Neuronal stem cell (in vitro differentiated cells): ENCODE measurements around the gene ARMCX6.
A peak's percentile ranks its signal among the peaks of the same experiment; 100 is the strongest.
"Not testable (repeated sequence)": the region's sequence is repeated elsewhere in the genome, so short reads cannot be mapped to it uniquely, and the experiment has no call there.

Experiments
- DNase-seq: peaks from one replicate; pipeline ENCODE4 v3.0.0-alpha.2; 2013; ENCODE audit warnings: low spot score
- H2AFZ ChIP-seq: one replicate; pipeline ENCODE4 v1.6.1; 2013; ENCODE audit warnings: mild to moderate bottlenecking, low read length, inconsistent platforms
- H2AK5ac ChIP-seq: 2 replicates; pipeline ENCODE4 v1.6.1; 2013; ENCODE audit warnings: low read depth, mild to moderate bottlenecking, inconsistent platforms, low read length, moderate library complexity, mixed read lengths
- H2BK120ac ChIP-seq: 2 replicates; pipeline ENCODE4 v1.6.1; 2013; ENCODE audit warnings: low read depth, mild to moderate bottlenecking, inconsistent platforms, low read length, moderate library complexity, mixed read lengths
- H2BK12ac ChIP-seq: one replicate; pipeline ENCODE4 v1.6.1; 2013; ENCODE audit warnings: low read length, inconsistent platforms
- H2BK15ac ChIP-seq: 2 replicates; pipeline ENCODE4 v1.6.1; 2013; ENCODE audit warnings: mild to moderate bottlenecking, low read length, inconsistent platforms, mixed read lengths
- H2BK5ac ChIP-seq: one replicate; pipeline ENCODE4 v1.6.1; 2013; ENCODE audit warnings: inconsistent platforms, mild to moderate bottlenecking, low read length, moderate library complexity
- H3K14ac ChIP-seq: one replicate; pipeline ENCODE4 v1.6.1; 2013; ENCODE audit warnings: low read length, inconsistent platforms
- H3K18ac ChIP-seq: 2 replicates; pipeline ENCODE4 v1.6.1; 2013; ENCODE audit warnings: low read length, inconsistent platforms
- H3K23ac ChIP-seq: 2 replicates; pipeline ENCODE4 v1.6.1; 2013; ENCODE audit warnings: low read depth, mild to moderate bottlenecking, mixed read lengths, low read length, inconsistent platforms; ENCODE audit not compliant: poor library complexity
- H3K27ac ChIP-seq: replicated peaks from 3 replicates; pipeline ENCODE4 v1.5.1; 2013; ENCODE audit warnings: low read length, inconsistent platforms
- H3K27me3 ChIP-seq, 3 experiments: 2 replicates each; pipeline ENCODE4 v1.6.1; 2013; ENCODE audit warnings: low read length in 3 of 3, mild to moderate bottlenecking in 2 of 3, inconsistent platforms in 1 of 3, low read depth in 1 of 3, mixed read lengths in 1 of 3, moderate library complexity in 1 of 3; ENCODE audit not compliant: control insufficient read depth in 3 of 3, insufficient read depth in 3 of 3
- H3K36me3 ChIP-seq, 2 donors: replicated peaks in 1 of 2; 2 replicates each; pipeline ENCODE4 v1.6.1; 2013; ENCODE audit warnings: low read length in 2 of 2; ENCODE audit not compliant: control insufficient read depth in 2 of 2, insufficient read depth in 2 of 2
- H3K4ac ChIP-seq: 2 replicates; pipeline ENCODE4 v1.6.1; 2013; ENCODE audit warnings: inconsistent platforms, mild to moderate bottlenecking, low read length, moderate library complexity
- H3K4me1 ChIP-seq, 2 donors: 1 replicate in 1 of 2; 2 replicates in 1 of 2; pipeline ENCODE4 v1.6.1; 2013; ENCODE audit warnings: low read length in 2 of 2, low read depth in 1 of 2; ENCODE audit not compliant: control insufficient read depth in 2 of 2, insufficient read depth in 1 of 2
- H3K4me2 ChIP-seq: one replicate; pipeline ENCODE4 v1.6.1; 2013; ENCODE audit warnings: mild to moderate bottlenecking, low read length, inconsistent platforms; ENCODE audit not compliant: insufficient read depth, poor library complexity, severe bottlenecking
- H3K4me3 ChIP-seq, 2 donors: 2 replicates each; pipeline ENCODE4 v1.5.1; 2013; ENCODE audit warnings: low read length in 2 of 2, mild to moderate bottlenecking in 2 of 2, inconsistent platforms in 1 of 2, moderate library complexity in 1 of 2
- H3K79me1 ChIP-seq: one replicate; pipeline ENCODE4 v1.6.1; 2013; ENCODE audit warnings: low read depth, mild to moderate bottlenecking, inconsistent platforms, low read length, moderate library complexity
- H3K9ac ChIP-seq: one replicate; pipeline ENCODE4 v1.6.1; 2013; ENCODE audit warnings: mild to moderate bottlenecking, low read depth, low read length, inconsistent platforms; ENCODE audit not compliant: poor library complexity
- H3K9me3 ChIP-seq, 2 donors: replicated peaks in 1 of 2; 2 replicates each; pipeline versions ENCODE3 to v1.6.1; 2013; ENCODE audit warnings: low read length in 2 of 2, mild to moderate bottlenecking in 2 of 2, inconsistent platforms in 1 of 2, low read depth in 1 of 2, mixed read lengths in 1 of 2, moderate library complexity in 1 of 2; ENCODE audit not compliant: control insufficient read depth in 2 of 2, insufficient read depth in 1 of 2
- H4K8ac ChIP-seq: one replicate; pipeline ENCODE4 v1.6.1; 2013; ENCODE audit warnings: low read depth, mild to moderate bottlenecking, inconsistent platforms, low read length, moderate library complexity
- H4K91ac ChIP-seq: one replicate; pipeline ENCODE4 v1.6.1; 2013; ENCODE audit warnings: low read length, low read depth, mild to moderate bottlenecking, inconsistent platforms; ENCODE audit not compliant: poor library complexity
- WGBS, 2 donors: extraction: QIAGEN DNeasy Blood & Tissue Kit; methylation state at CpG; one replicate each; pipeline ENCODE4 v1.1.7; 2013; ENCODE audit warnings: missing lambda C conversion rate in 2 of 2, mixed read lengths in 1 of 2; ENCODE audit not compliant: insufficient read length in 2 of 2, insufficient replicate concordance in 1 of 2; ENCODE audit errors: extremely low coverage in 2 of 2; 5-methylcytosine and 5-hydroxymethylcytosine counted together

Gene ARMCX6

GRCh38 chrX:101657495-101657894 is 39.7 kb upstream of the ARMCX6 start:
- Histone ChIP-seq H3K27ac (peak overlapping the region; percentile 27), H2BK120ac (no peak overlapping the region), H3K4me2 (no peak overlapping the region), H2AFZ (no peak overlapping the region), H3K79me1 (no peaks in the 10 kb centered on the region), H2BK5ac (no peak overlapping the region), H3K4me3 (peak overlapping the region in 1 of 2 donors; percentile 63), H3K4me1 (peaks cover 0 to 6% of the 10 kb centered on the region in 2 donors), H3K23ac (no peak overlapping the region), H3K36me3 (peaks cover 4 to 9% of the 10 kb centered on the region in 2 donors), H4K8ac (no peak overlapping the region), H2BK15ac (no peak overlapping the region), H3K18ac (no peak overlapping the region), H3K9me3 (no peaks in the 10 kb centered on the region), H3K4ac (no peak overlapping the region), H4K91ac (no peak overlapping the region), H2AK5ac (no peak overlapping the region), H2BK12ac (no peak overlapping the region), H3K27me3 (no peaks in the 10 kb centered on the region), H3K14ac (no peak overlapping the region), H3K9ac (no peak overlapping the region)
- DNase-seq: no peak
- WGBS, 2 donors: no CpG with 5 or more reads among the region's 12 CpGs

GRCh38 chrX:101656817-101657216 is 39.0 kb upstream of the ARMCX6 start:
- Histone ChIP-seq H2AFZ (no peak overlapping the region), H3K23ac (no peak overlapping the region), H4K91ac (no peak overlapping the region), H3K4me3 (peak overlapping the region in 1 of 2 donors; percentile 58), H3K9ac (no peak overlapping the region), H2BK12ac (no peak overlapping the region), H4K8ac (no peak overlapping the region), H3K79me1 (no peaks in the 10 kb centered on the region), H3K14ac (no peak overlapping the region), H2BK120ac (no peak overlapping the region), H3K4me2 (peak overlapping the region; percentile 33), H3K27ac (peak overlapping the region; percentile 14), H3K9me3 (no peaks in the 10 kb centered on the region), H2BK15ac (no peak overlapping the region), H3K4ac (no peak overlapping the region), H2AK5ac (no peak overlapping the region), H3K18ac (no peak overlapping the region), H3K4me1 (peaks cover 0 to 6% of the 10 kb centered on the region in 2 donors), H2BK5ac (no peak overlapping the region), H3K36me3 (peaks cover 4 to 9% of the 10 kb centered on the region in 2 donors), H3K27me3 (no peaks in the 10 kb centered on the region)
- DNase-seq: no peak
- WGBS, 2 donors: no CpG with 5 or more reads among the region's 13 CpGs

- Histone ChIP-seq H3K4me2 (no peak overlapping the region), H2BK5ac (no peak overlapping the region), H4K91ac (no peak overlapping the region), H3K4ac (no peak overlapping the region), H2BK120ac (no peak overlapping the region), H3K9ac (no peak overlapping the region), H3K4me3 (no peak overlapping the region), H3K9me3 (no peaks in the 10 kb centered on the region), H3K27ac (no peak overlapping the region), H3K4me1 (peaks cover 0 to 6% of the 10 kb centered on the region in 2 donors), H3K79me1 (no peaks in the 10 kb centered on the region), H4K8ac (no peak overlapping the region), H3K36me3 (peaks cover 4 to 9% of the 10 kb centered on the region in 2 donors), H3K14ac (no peak overlapping the region), H2AK5ac (no peak overlapping the region), H3K18ac (no peak overlapping the region), H2AFZ (no peak overlapping the region), H3K23ac (no peak overlapping the region), H3K27me3 (no peaks in the 10 kb centered on the region), H2BK12ac (no peak overlapping the region), H2BK15ac (no peak overlapping the region)
- no peak for DNase-seq
- no CpG with 5 or more reads among the region's 3 CpGs for WGBS, 2 donors
Measured at GRCh38 chrX:101655534-101655933, 37.7 kb upstream of the ARMCX6 start.

GRCh38 chrX:101647716-101648115 is 29.9 kb upstream of the ARMCX6 start:
- not testable (repeated sequence) for H3K18ac ChIP-seq, H3K27me3 ChIP-seq, H3K14ac ChIP-seq, H3K9ac ChIP-seq, H3K4me3 ChIP-seq, H3K4me1 ChIP-seq, DNase-seq, H3K27ac ChIP-seq, H3K23ac ChIP-seq, H3K79me1 ChIP-seq, H2BK12ac ChIP-seq, H2BK5ac ChIP-seq, H3K9me3 ChIP-seq, H2AFZ ChIP-seq, H2BK120ac ChIP-seq, H2BK15ac ChIP-seq, H4K91ac ChIP-seq, H2AK5ac ChIP-seq, H3K36me3 ChIP-seq, H4K8ac ChIP-seq, H3K4ac ChIP-seq, H3K4me2 ChIP-seq
